Liver (tissue), 9 donors: ENCODE results near the gene TXNDC17. TPM values are rescaled to one million over a fixed set of nuclear protein-coding genes. Genes with fewer than 3 reads are reported as not detected.

ENCODE experiments used
- DNase-seq: peaks from one replicate; pipeline ENCODE4 v3.0.0-alpha.2; 2017; ENCODE audit warnings: low spot score
- H3K27ac ChIP-seq, 2 donors: one replicate each; pipeline ENCODE4 v1.7.0; 2013; ENCODE audit warnings: inconsistent platforms in 2 of 2, low read length in 2 of 2, control low read depth in 1 of 2, low read depth in 1 of 2, mild to moderate bottlenecking in 1 of 2
- H3K27me3 ChIP-seq, 4 donors: one replicate each; pipeline versions ENCODE4 v1.6.1 to v1.7.0; 2013; ENCODE audit warnings: low read length in 3 of 4, inconsistent platforms in 1 of 4, mild to moderate bottlenecking in 1 of 4, moderate library complexity in 1 of 4; ENCODE audit not compliant: control insufficient read depth in 4 of 4, insufficient read depth in 4 of 4
- H3K36me3 ChIP-seq, 4 donors: one replicate each; pipeline versions ENCODE4 v1.6.1 to v1.7.0; 2013; ENCODE audit warnings: low read length in 3 of 4, mild to moderate bottlenecking in 3 of 4, low read depth in 1 of 4, moderate library complexity in 1 of 4; ENCODE audit not compliant: control insufficient read depth in 4 of 4, insufficient read depth in 3 of 4
- H3K4me1 ChIP-seq, 4 donors: one replicate each; pipeline versions ENCODE4 v1.6.1 to v1.7.0; 2013; ENCODE audit warnings: low read length in 3 of 4, mild to moderate bottlenecking in 3 of 4, moderate library complexity in 1 of 4; ENCODE audit not compliant: control insufficient read depth in 4 of 4, insufficient read depth in 4 of 4
- H3K4me3 ChIP-seq, 3 donors: one replicate each; pipeline versions ENCODE4 v1.6.1 to v1.7.0; 2013; ENCODE audit warnings: low read length in 3 of 3, control low read depth in 1 of 3, low read depth in 1 of 3, mild to moderate bottlenecking in 1 of 3
- H3K9ac ChIP-seq, 2 donors: one replicate each; pipeline ENCODE4 v1.7.0; 2013; ENCODE audit warnings: low read length in 2 of 2, mild to moderate bottlenecking in 2 of 2, moderate library complexity in 2 of 2, control low read depth in 1 of 2, low read depth in 1 of 2
- H3K9me3 ChIP-seq, 4 donors: one replicate each; pipeline versions ENCODE4 v1.6.1 to v1.7.0; 2013; ENCODE audit warnings: low read length in 3 of 4; ENCODE audit not compliant: control insufficient read depth in 4 of 4
- ATF3 ChIP-seq: IDR thresholded peaks from 2 replicates; pipeline ENCODE4 v1.6.1; 2016; ENCODE audit warnings: antibody characterized with exemption
- EGR1 ChIP-seq, 2 donors: IDR thresholded peaks; 2 replicates each; pipeline ENCODE4 v1.6.1; 2016 to 2018; ENCODE audit warnings: antibody characterized with exemption in 2 of 2, low read depth in 2 of 2
- FOXA1 ChIP-seq: IDR thresholded peaks from 2 replicates; pipeline ENCODE4 v1.6.1; 2016; ENCODE audit warnings: antibody characterized with exemption
- GABPA ChIP-seq, 2 donors: IDR thresholded peaks in 1 of 2; conservative IDR thresholded peaks in 1 of 2; 2 replicates each; pipeline ENCODE4 v1.6.1; 2016; ENCODE audit warnings: antibody characterized with exemption in 2 of 2, mild to moderate bottlenecking in 1 of 2, moderate library complexity in 1 of 2
- HNF4A ChIP-seq, 2 donors: conservative IDR thresholded peaks; 2 replicates each; pipeline ENCODE4 v1.6.1; 2016; ENCODE audit warnings: antibody characterized with exemption in 2 of 2, mild to moderate bottlenecking in 2 of 2
- HNF4G ChIP-seq: IDR thresholded peaks from 2 replicates; pipeline ENCODE4 v1.6.1; 2016; ENCODE audit warnings: antibody characterized with exemption
- JUND ChIP-seq, 2 donors: IDR thresholded peaks; 2 replicates each; pipeline ENCODE4 v1.6.1; 2016; ENCODE audit warnings: antibody characterized with exemption in 2 of 2
- MAX ChIP-seq: IDR thresholded peaks from 2 replicates; pipeline ENCODE4 v1.6.1; 2016; ENCODE audit warnings: antibody characterized with exemption
- REST ChIP-seq: IDR thresholded peaks from 2 replicates; pipeline ENCODE4 v1.6.1; 2016; ENCODE audit warnings: antibody characterized with exemption, mild to moderate bottlenecking
- RXRA ChIP-seq, 2 donors: IDR thresholded peaks; 2 replicates each; pipeline ENCODE4 v1.6.1; 2017 to 2018; ENCODE audit warnings: antibody characterized with exemption in 2 of 2, mild to moderate bottlenecking in 1 of 2
- SP1 ChIP-seq: IDR thresholded peaks from 2 replicates; pipeline ENCODE4 v1.6.1; 2018; ENCODE audit warnings: antibody characterized with exemption, mild to moderate bottlenecking
- TAF1 ChIP-seq: conservative IDR thresholded peaks from 2 replicates; pipeline ENCODE4 v1.6.1; 2016; ENCODE audit warnings: antibody characterized with exemption, mild to moderate bottlenecking
- ZBTB33 ChIP-seq: IDR thresholded peaks from 2 replicates; pipeline ENCODE4 v1.6.1; 2016; ENCODE audit warnings: antibody characterized with exemption
- WGBS: extraction: QIAGEN DNeasy Blood & Tissue Kit; methylation state at CpG from one replicate; pipeline ENCODE4 v1.1.7; 2013; 5-methylcytosine and 5-hydroxymethylcytosine counted together
- polyA plus RNA-seq, 2 donors: library from polyadenylated mRNA; stranded (reverse) in 1 of 2; unstranded in 1 of 2; fragments of 200-250 nt in 1 of 2; fragments of >200 nt in 1 of 2; fragmentation: Nextera tagmentation in 1 of 2; extraction: Ambion mirVana in 1 of 2; gene quantifications; one replicate each; pipeline versions ENCODE4 v1.2.1 to v1.2.3, GENCODE V29; 2013 to 2015
- total RNA-seq, 2 donors: library from RNA; depleted of rRNA; stranded (reverse); fragments of >200 nt; gene quantifications; one replicate each; pipeline ENCODE4 v1.2.3, GENCODE V29; 2014
- TF ChIP-seq, protein P1 (sequence below): fragments of 150-350 bp; IDR thresholded peaks from 2 replicates; pipeline ENCODE4 v1.5.1; 2017; ENCODE audit warnings: improper control_type of control experiment, low read depth, low read length; ENCODE audit not compliant: missing input control
- donor health status: healthy.
- donor health status: healthy.
- donor health status: healthy.
- donor health status: healthy.
- donor health status: healthy.

TXNDC17 gene
- total and polyA plus RNA-seq, 4 donors = 32.9 to 329 (median 99.6) TPM

- TF ChIP-seq REST (no peak), FOXA1 (no peak), HNF4A (conservative IDR thresholded peaks at IDR 0.05) (no peak), JUND (IDR thresholded peaks at IDR 0.05) (no peak)
Measured at GRCh38 chr17:6675201-6675825, 34.5 kb downstream of the TXNDC17 start (continued).

DNA sequence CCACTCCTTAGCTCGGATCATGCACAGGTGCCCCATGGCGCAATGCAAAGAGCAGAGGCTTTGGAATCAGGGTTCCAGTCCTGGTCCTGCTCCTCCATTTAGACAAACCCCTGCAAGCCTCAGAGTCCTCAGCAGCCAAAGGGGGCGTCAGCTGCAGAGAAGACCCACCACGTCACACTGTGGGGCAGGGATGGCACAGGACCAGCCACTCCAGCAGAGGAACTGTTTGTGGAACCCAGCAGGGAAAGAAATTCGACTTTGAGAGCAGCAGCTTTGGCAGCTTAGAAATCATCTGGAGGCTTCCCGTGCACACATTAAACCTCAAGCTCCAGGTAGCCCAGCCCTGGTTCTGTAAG is 35.9 kb downstream of the TXNDC17 start:
- no peaks in the 10 kb centered on the region for H3K27me3 ChIP-seq
- 68% methylated on average over 6 of the region's 6 CpGs for WGBS

More for the DNA sequence above, 35.9 kb downstream of the TXNDC17 start:
- no peak for TF ChIP-seq JUND (IDR thresholded peaks at IDR 0.05)
- no peak for TF ChIP-seq ATF3
- TF ChIP-seq, protein P1, sequence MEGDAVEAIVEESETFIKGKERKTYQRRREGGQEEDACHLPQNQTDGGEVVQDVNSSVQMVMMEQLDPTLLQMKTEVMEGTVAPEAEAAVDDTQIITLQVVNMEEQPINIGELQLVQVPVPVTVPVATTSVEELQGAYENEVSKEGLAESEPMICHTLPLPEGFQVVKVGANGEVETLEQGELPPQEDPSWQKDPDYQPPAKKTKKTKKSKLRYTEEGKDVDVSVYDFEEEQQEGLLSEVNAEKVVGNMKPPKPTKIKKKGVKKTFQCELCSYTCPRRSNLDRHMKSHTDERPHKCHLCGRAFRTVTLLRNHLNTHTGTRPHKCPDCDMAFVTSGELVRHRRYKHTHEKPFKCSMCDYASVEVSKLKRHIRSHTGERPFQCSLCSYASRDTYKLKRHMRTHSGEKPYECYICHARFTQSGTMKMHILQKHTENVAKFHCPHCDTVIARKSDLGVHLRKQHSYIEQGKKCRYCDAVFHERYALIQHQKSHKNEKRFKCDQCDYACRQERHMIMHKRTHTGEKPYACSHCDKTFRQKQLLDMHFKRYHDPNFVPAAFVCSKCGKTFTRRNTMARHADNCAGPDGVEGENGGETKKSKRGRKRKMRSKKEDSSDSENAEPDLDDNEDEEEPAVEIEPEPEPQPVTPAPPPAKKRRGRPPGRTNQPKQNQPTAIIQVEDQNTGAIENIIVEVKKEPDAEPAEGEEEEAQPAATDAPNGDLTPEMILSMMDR = no peak
- TF ChIP-seq EGR1 (IDR thresholded peaks at IDR 0.05; ENCODE audit: low read depth in 2 of 2) = no peak
- TF ChIP-seq FOXA1 = no peak
- TF ChIP-seq GABPA (IDR thresholded peaks at IDR 0.05 in 1 of 2, conservative IDR thresholded peaks at IDR 0.05 in 1 of 2) = no peak
- no peak for TF ChIP-seq RXRA (IDR thresholded peaks at IDR 0.05)
- no peak for TF ChIP-seq TAF1
- no peak for TF ChIP-seq HNF4G
- TF ChIP-seq REST = no peak
- no peak for TF ChIP-seq SP1
- no peak for TF ChIP-seq ZBTB33
- TF ChIP-seq MAX = no peak
- no peak for TF ChIP-seq HNF4A (conservative IDR thresholded peaks at IDR 0.05)
- Histone ChIP-seq H3K9me3 (no peaks in the 10 kb centered on the region), H3K9ac (no peak overlapping the region), H3K36me3 (no peaks in the 10 kb centered on the region), H3K4me3 (no peak overlapping the region), H3K4me1 (peaks cover 2 to 11% (median 10%) of the 10 kb centered on the region in 4 donors), H3K27ac (no peak overlapping the region)
- DNase-seq = no peak
